Uterus (tissue), 4 donors: ENCODE results near the gene ZNF652. TPM values are rescaled to one million over a fixed set of nuclear protein-coding genes. Genes with fewer than 3 reads are reported as not detected.

Experiments
- DNase-seq, 2 donors: peaks; one replicate each; pipeline ENCODE4 v3.0.0-alpha.2; 2019 to 2020
- H3K27ac ChIP-seq, 2 donors: fragments of 200-600 bp; sonication (generic); 1 replicate in 1 of 2; 2 replicates in 1 of 2; pipeline ENCODE4 v1.5.1; 2016 to 2018
- H3K27me3 ChIP-seq, 2 donors: fragments of 200-600 bp; sonication (generic); one replicate each; pipeline ENCODE4 v1.5.1; 2018 to 2019; ENCODE audit warnings: control low read depth in 1 of 2
- H3K36me3 ChIP-seq, 2 donors: fragments of 200-600 bp; sonication (generic); one replicate each; pipeline ENCODE4 v1.5.1; 2019; ENCODE audit warnings: control low read depth in 1 of 2
- H3K4me1 ChIP-seq, 2 donors: fragments of 200-600 bp; sonication (generic); one replicate each; pipeline ENCODE4 v1.5.1; 2018 to 2019; ENCODE audit warnings: control low read depth in 1 of 2
- H3K4me3 ChIP-seq, 2 donors: fragments of 200-600 bp; sonication (generic); 1 replicate in 1 of 2; 2 replicates in 1 of 2; pipeline ENCODE4 v1.5.1; 2018 to 2019; ENCODE audit warnings: mild to moderate bottlenecking in 1 of 2
- H3K9me3 ChIP-seq, 2 donors: fragments of 200-600 bp; sonication (generic); one replicate each; pipeline ENCODE4 v1.5.1; 2019; ENCODE audit warnings: control low read depth in 1 of 2
- CTCF ChIP-seq, 4 experiments: fragments of 200-600 bp in 2 of 4; fragments of 450-650 bp in 2 of 4; sonication (generic) in 2 of 4; IDR thresholded peaks; one replicate each; pipeline ENCODE4 v1.5.1; 2016 to 2019; ENCODE audit warnings: antibody characterized with exemption in 4 of 4, mild to moderate bottlenecking in 2 of 4, moderate library complexity in 1 of 4
- POLR2A ChIP-seq, 2 donors: fragments of 450-650 bp; IDR thresholded peaks; one replicate each; pipeline ENCODE4 v1.6.1; 2016; ENCODE audit warnings: antibody characterized with exemption in 2 of 2, mild to moderate bottlenecking in 1 of 2, moderate library complexity in 1 of 2
- intact Hi-C: fragments of 100-400 bp; cut with DNase I; formaldehyde crosslinking; loops from one replicate; pipeline ENCODE4 v1.15.1; 2023; ENCODE audit warnings: low total_unique reads
- microRNA-seq: library from miRNA; unstranded; fragments of <30 nt; microRNA quantifications from one replicate; pipeline ENCODE4, GENCODE V29; 2016; ENCODE audit warnings: borderline microRNAs expressed, borderline replicate concordance
- small RNA-seq: library from RNA; depleted of rRNA; stranded (forward); fragments of <200 nt; gene quantifications from one replicate; pipeline ENCODE3, GENCODE V24; 2016
- total RNA-seq, 4 donors: library from RNA; depleted of rRNA in 3 of 4; stranded (reverse); fragments of >200 nt in 3 of 4; gene quantifications; one replicate each; pipeline versions ENCODE4 v1.1.0 to v1.2.4, GENCODE V29; 2014 to 2023
- donor health status: DM: yes; HTN: yes; CAD: no.

Gene ZNF652
- total RNA-seq, 4 donors from 2014 or later, result 17.6 to 65.3 (median 36.2) TPM

DNA sequence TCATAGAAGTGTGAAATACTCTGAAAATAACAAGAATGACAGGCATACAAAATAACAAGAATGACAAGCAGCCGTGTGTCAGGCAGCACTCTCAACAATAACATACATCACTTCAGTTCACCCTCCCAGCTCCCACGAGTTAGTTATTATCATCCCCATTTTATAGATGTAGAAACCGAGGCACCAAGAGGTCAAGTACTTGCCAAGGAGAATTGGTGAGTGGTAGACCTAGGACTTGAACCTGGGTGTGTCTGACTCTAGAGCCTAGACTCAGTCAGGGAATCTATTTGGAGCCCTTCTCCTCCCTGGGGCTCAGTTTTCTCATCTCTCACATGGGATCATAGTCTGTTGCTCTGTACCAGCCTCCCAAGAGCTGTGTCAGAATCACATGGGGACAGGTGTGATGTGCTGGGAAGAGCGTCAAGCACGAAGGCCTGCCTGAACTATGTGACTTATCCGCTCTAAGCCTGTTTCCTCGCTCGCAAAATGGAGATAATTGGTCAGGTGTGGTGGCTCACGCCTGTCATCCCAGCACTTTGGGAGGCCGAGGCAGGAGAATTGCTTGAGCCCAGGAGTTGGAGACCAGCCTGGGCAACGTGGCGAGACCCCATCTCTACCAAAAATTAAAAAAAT lies 112.0 kb downstream of the ZNF652 start:
- no peak for DNase-seq
- TF ChIP-seq POLR2A (IDR thresholded peaks at IDR 0.05) (no peak), CTCF (IDR thresholded peaks at IDR 0.05) (no peak)
- H3K4me1 ChIP-seq, result no peaks in the 10 kb centered on the region
- H3K27me3 ChIP-seq, result no peaks in the 10 kb centered on the region
- intact Hi-C loops, result no loop called here
- no peaks in the 10 kb centered on the region for H3K36me3 ChIP-seq
- H3K27ac ChIP-seq, result no peak overlapping the region
- H3K4me3 ChIP-seq, result no peak overlapping the region
- no peaks in the 10 kb centered on the region for H3K9me3 ChIP-seq

DNA sequence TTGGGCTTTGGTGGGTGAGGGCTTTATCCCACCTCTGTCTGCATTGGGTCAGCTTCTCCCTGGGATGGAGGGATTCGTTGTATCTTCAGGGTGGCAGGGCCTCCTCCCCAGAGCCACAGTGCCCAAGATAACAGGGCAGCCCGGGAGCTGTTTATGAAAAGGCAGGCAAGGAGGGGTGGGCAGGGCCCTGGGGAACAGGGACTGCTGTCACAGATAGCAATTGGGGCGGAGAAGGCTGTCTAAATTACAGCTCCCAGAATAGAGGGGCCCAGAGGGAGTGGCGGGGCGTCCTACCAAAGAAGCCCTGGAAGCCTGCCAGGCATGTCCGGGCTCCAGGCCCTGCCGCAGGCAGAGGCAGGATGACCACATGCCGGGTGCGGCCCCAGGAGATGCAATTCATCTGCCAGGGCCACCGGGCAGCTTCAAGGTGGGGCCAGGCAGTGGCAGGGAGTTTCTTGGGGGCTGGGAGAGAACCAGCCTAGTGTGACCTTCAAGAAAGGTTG lies 112.7 kb downstream of the ZNF652 start:
- no peak for DNase-seq
- Histone ChIP-seq H3K4me1 (no peaks in the 10 kb centered on the region), H3K4me3 (no peak overlapping the region), H3K9me3 (no peaks in the 10 kb centered on the region), H3K36me3 (no peaks in the 10 kb centered on the region), H3K27me3 (no peaks in the 10 kb centered on the region), H3K27ac (no peak overlapping the region)
- TF ChIP-seq CTCF (IDR thresholded peaks at IDR 0.05) (no peak), POLR2A (IDR thresholded peaks at IDR 0.05) (no peak)
- intact Hi-C loops, result no loop called here

DNA sequence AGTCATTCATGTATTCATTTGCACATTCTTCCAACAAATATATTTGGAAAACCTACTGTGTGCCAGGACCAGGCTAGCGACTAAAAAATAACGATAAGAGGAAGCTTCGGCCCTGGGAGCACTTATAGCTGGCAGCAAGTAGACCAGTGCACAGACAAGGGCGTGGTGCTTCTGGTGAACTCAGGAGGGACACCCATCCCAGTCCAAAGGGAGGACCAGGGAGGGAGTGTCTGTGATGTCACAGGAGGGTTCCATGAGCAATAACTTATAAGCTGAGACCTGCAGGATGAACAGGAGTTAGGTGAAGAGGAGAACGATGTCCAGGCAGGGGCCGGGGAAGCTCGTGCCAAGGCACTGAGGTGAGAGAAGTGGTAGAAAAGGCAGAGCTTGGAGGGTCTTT lies 114.1 kb downstream of the ZNF652 start:
- no peaks in the 10 kb centered on the region for H3K4me1 ChIP-seq
- no peak for DNase-seq
- H3K27ac ChIP-seq, result no peak overlapping the region
- no peak overlapping the region for H3K4me3 ChIP-seq
- intact Hi-C loops, result no loop called here
- TF ChIP-seq CTCF (IDR thresholded peaks at IDR 0.05) (no peak), POLR2A (IDR thresholded peaks at IDR 0.05) (no peak)
- no peaks in the 10 kb centered on the region for H3K27me3 ChIP-seq
- no peaks in the 10 kb centered on the region for H3K36me3 ChIP-seq
- no peaks in the 10 kb centered on the region for H3K9me3 ChIP-seq

DNA sequence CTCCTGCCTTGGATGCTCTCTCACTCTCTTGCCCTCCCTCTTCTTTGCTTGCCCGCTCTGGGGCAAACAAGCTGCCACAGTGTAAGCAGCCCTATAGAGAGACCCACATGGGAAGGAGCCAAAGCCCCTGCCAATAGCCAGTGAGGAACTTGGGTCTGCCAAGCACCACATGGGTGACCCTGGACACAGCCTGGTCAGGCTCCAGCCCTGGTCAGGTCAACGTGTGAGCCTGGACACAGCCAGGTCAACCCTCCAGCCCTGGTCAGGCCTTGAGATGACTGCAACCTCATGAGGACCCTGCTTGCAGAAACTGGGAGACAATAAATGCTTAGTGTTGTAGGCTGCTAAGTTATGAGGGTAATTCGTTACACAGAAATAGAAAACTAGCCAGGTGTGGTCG lies 117.2 kb downstream of the ZNF652 start:
- intact Hi-C loops, result no loop called here
- H3K27me3 ChIP-seq, result no peaks in the 10 kb centered on the region
- H3K4me1 ChIP-seq, result no peaks in the 10 kb centered on the region
- TF ChIP-seq CTCF (IDR thresholded peaks at IDR 0.05) (no peak), POLR2A (IDR thresholded peaks at IDR 0.05) (no peak)
- H3K9me3 ChIP-seq, result no peaks in the 10 kb centered on the region
- no peak overlapping the region for H3K27ac ChIP-seq
- no peak overlapping the region for H3K4me3 ChIP-seq
- DNase-seq, result no peak
- no peaks in the 10 kb centered on the region for H3K36me3 ChIP-seq

Small RNAs within 50 kb of the gene (microRNA-seq; reads per million reads assigned to microRNA genes)
- not detected for gene MIR6129

Small RNAs within 50 kb of the gene (small RNA-seq; reads per million reads assigned to genes)
- gene MIR6129, result not detected

Other genes with a start within 250 kb of the ZNF652 start
- gene B4GALNT2, start 229.5 kb downstream of the ZNF652 start, total RNA-seq, result under 1 TPM in 3 of 4 donors, not detected in 1; under 0.01 to 0.18 (median 0.07) TPM
- 1 to 10 TPM in 2 of 4 donors, not detected in 2; 5.5 to 6.7 TPM for gene GNGT2, start 151.7 kb downstream of the ZNF652 start, total RNA-seq
- 10 to 100 TPM in 2 of 4 donors, 1 to 10 TPM in 2; 5.9 to 32.9 (median 13.9) TPM for gene ABI3, start 151.5 kb downstream of the ZNF652 start, total RNA-seq
- gene PHOSPHO1, start 131.5 kb downstream of the ZNF652 start, total RNA-seq, result 1 to 10 TPM in 1 of 4 donors, under 1 TPM in 1, not detected in 2; 0.40 to 2.4 TPM
- gene PHB1, start 52.6 kb upstream of the ZNF652 start, total RNA-seq, result 10 to 100 TPM; 63.5 to 98.4 (median 79.6) TPM
- 10 to 100 TPM in 2 of 4 donors, 1 to 10 TPM in 2; 1.8 to 47.9 (median 9.9) TPM for gene NGFR, start 133.0 kb upstream of the ZNF652 start, total RNA-seq
- 10 to 100 TPM in 2 of 4 donors, 1 to 10 TPM in 2; 5.8 to 24.3 (median 9.0) TPM for gene NXPH3, start 213.6 kb upstream of the ZNF652 start, total RNA-seq